IMR-90 (cell line): ENCODE measurements around the gene GOLGA3. TPM values are rescaled to one million over a fixed set of nuclear protein-coding genes. Genes with fewer than 3 reads are reported as not detected.

Experiments
- ATAC-seq: fragments of 200-7000 bp; cut with Tn5 transposase; 2 replicates; pipeline ENCODE4 v1.9.1; 2020; ENCODE audit warnings: low read depth, mild to moderate bottlenecking, moderate library complexity
- BruUV-seq: library from RNA; stranded (reverse); fragments of 400-500 nt; replicated peaks from 2 replicates; lab custom pipeline; 2021; lab: Mats Ljungman, UMichigan
- CTCF ChIA-PET: fragments of 300-600 bp; formaldehyde crosslinking; extraction: SDS; loops from one replicate; lab custom pipeline; 2021; ENCODE audit warnings: antibody characterized with exemption; lab: Yijun Ruan, JAX
- POLR2A ChIA-PET: fragments of 300-600 bp; sonication (Branson Sonifier 250); formaldehyde crosslinking; loops from one replicate; lab custom pipeline; 2022; ENCODE audit warnings: antibody characterized with exemption; ENCODE audit not compliant: unreplicated experiment; lab: Charles Lee
- DNase-seq: peaks from one replicate; pipeline ENCODE4 v3.0.0; 2013
- H2AFZ ChIP-seq: replicated peaks from 2 replicates; pipeline ENCODE3; 2013; ENCODE audit warnings: low read length, mild to moderate bottlenecking; ENCODE audit not compliant: poor library complexity
- H2AK5ac ChIP-seq: 2 replicates; pipeline ENCODE4 v1.6.1; 2013; ENCODE audit warnings: low read depth, low read length, inconsistent platforms
- H2AK9ac ChIP-seq: replicated peaks from 2 replicates; pipeline ENCODE3; 2013; ENCODE audit warnings: mild to moderate bottlenecking, low read depth, low read length, moderate library complexity; ENCODE audit not compliant: poor library complexity
- H2BK120ac ChIP-seq: 2 replicates; pipeline ENCODE4 v1.6.1; 2013; ENCODE audit warnings: low read depth, low read length, inconsistent platforms
- H2BK15ac ChIP-seq: 3 replicates; pipeline ENCODE4 v1.6.1; 2013; ENCODE audit warnings: low read depth, low read length, inconsistent platforms
- H2BK20ac ChIP-seq: 2 replicates; pipeline ENCODE4 v1.6.1; 2013; ENCODE audit warnings: low read depth, mild to moderate bottlenecking, inconsistent platforms, low read length, moderate library complexity
- H2BK5ac ChIP-seq: 2 replicates; pipeline ENCODE4 v1.6.1; 2013; ENCODE audit warnings: mild to moderate bottlenecking, low read depth, low read length, inconsistent platforms; ENCODE audit not compliant: poor library complexity, severe bottlenecking
- H3K14ac ChIP-seq: replicated peaks from 2 replicates; pipeline ENCODE4 v1.6.1; 2013; ENCODE audit warnings: low read depth, low read length, inconsistent platforms
- H3K18ac ChIP-seq: 2 replicates; pipeline ENCODE4 v1.6.1; 2013; ENCODE audit warnings: low read depth, low read length, control low read depth
- H3K23ac ChIP-seq: 2 replicates; pipeline ENCODE4 v1.6.1; 2013; ENCODE audit warnings: low read depth, low read length, inconsistent platforms
- H3K27ac ChIP-seq: 2 replicates; pipeline ENCODE4 v1.5.1; 2013; ENCODE audit warnings: mild to moderate bottlenecking, control low read depth, low read length; ENCODE audit not compliant: insufficient read depth
- H3K27me3 ChIP-seq: 2 replicates; pipeline ENCODE4 v1.6.1; 2013; ENCODE audit warnings: low read length; ENCODE audit not compliant: control insufficient read depth, insufficient read depth
- H3K36me3 ChIP-seq: 2 replicates; pipeline ENCODE4 v1.6.1; 2013; ENCODE audit warnings: low read length, mixed read lengths; ENCODE audit not compliant: control insufficient read depth, insufficient read depth
- H3K4ac ChIP-seq: 2 replicates; pipeline ENCODE4 v1.6.1; 2013; ENCODE audit warnings: low read depth, low read length, inconsistent platforms
- H3K4me1 ChIP-seq: 2 replicates; pipeline ENCODE4 v1.6.1; 2013; ENCODE audit warnings: low read length, mixed read lengths; ENCODE audit not compliant: control insufficient read depth, insufficient read depth
- H3K4me2 ChIP-seq: 2 replicates; pipeline ENCODE4 v1.6.1; 2013; ENCODE audit warnings: low read depth, mild to moderate bottlenecking, control low read depth, low read length, moderate library complexity
- H3K4me3 ChIP-seq: 2 replicates; pipeline ENCODE4 v1.5.1; 2013; ENCODE audit warnings: low read depth, mild to moderate bottlenecking, control low read depth, low read length, moderate library complexity; ENCODE audit not compliant: insufficient read depth
- H3K56ac ChIP-seq: 2 replicates; pipeline ENCODE4 v1.6.1; 2013; ENCODE audit warnings: low read length, inconsistent platforms; ENCODE audit not compliant: insufficient read depth; ENCODE audit errors: extremely low read depth
- H3K79me1 ChIP-seq, 2 experiments: 2 replicates each; pipeline ENCODE4 v1.6.1; 2013; ENCODE audit warnings: low read length in 2 of 2, inconsistent platforms in 1 of 2, low read depth in 1 of 2
- H3K9ac ChIP-seq: 2 replicates; pipeline ENCODE4 v1.6.1; 2013; ENCODE audit warnings: low read depth, low read length, control low read depth
- H3K9me1 ChIP-seq: 2 replicates; pipeline ENCODE4 v1.6.1; 2013; ENCODE audit warnings: low read length, inconsistent platforms; ENCODE audit not compliant: insufficient read depth
- H3K9me3 ChIP-seq: 2 replicates; pipeline ENCODE4 v1.6.1; 2013; ENCODE audit warnings: low read length; ENCODE audit not compliant: control insufficient read depth, insufficient read depth
- H4K20me1 ChIP-seq: 2 replicates; pipeline ENCODE4 v1.6.1; 2013; ENCODE audit warnings: low read length, inconsistent platforms; ENCODE audit not compliant: insufficient read depth
- H4K5ac ChIP-seq: 2 replicates; pipeline ENCODE4 v1.6.1; 2013; ENCODE audit warnings: mild to moderate bottlenecking, low read depth, low read length, control low read depth
- H4K8ac ChIP-seq, 2 experiments: 2 replicates each; pipeline ENCODE4 v1.6.1; 2013; ENCODE audit warnings: low read depth in 2 of 2, low read length in 2 of 2, control low read depth in 1 of 2, inconsistent platforms in 1 of 2
- H4K91ac ChIP-seq: 2 replicates; pipeline ENCODE4 v1.6.1; 2013; ENCODE audit warnings: low read depth, low read length, inconsistent platforms; ENCODE audit not compliant: insufficient read depth
- CEBPB ChIP-seq: IDR thresholded peaks from 2 replicates; pipeline ENCODE4 v1.6.1; 2012; ENCODE audit warnings: low read depth, low read length, improper control_type of control experiment
- MAFK ChIP-seq: IDR thresholded peaks from 2 replicates; pipeline ENCODE4 v1.6.1; 2012; ENCODE audit warnings: low read depth, low read length, improper control_type of control experiment
- WGBS, 2 experiments: methylation state at CpG; one replicate each; pipeline versions ENCODE4 v1.1.5 to v1.1.7; 2013; ENCODE audit warnings: missing lambda C conversion rate in 2 of 2; ENCODE audit not compliant: insufficient read length in 1 of 2; ENCODE audit errors: extremely low coverage in 2 of 2; 5-methylcytosine and 5-hydroxymethylcytosine counted together
- dilution Hi-C: fragments of 300-500 bp; cut with HindIII; formaldehyde crosslinking; loops from one replicate; pipeline ENCODE4 v1.14.3; 2018; ENCODE audit warnings: low sequenced_read_pairs; ENCODE audit not compliant: unreplicated experiment
- in situ Hi-C: fragments of 300-500 bp; cut with MboI; formaldehyde crosslinking; loops from 3 replicates; pipeline ENCODE4 v1.14.3; 2019; ENCODE audit warnings: low sequenced_read_pairs, inconsistent platforms, mixed read lengths
- intact Hi-C: fragments of 100-400 bp; cut with micrococcal nuclease; formaldehyde crosslinking; loops from 2 replicates; pipeline ENCODE4 v1.10.0; 2022
- polyA plus RNA-seq, 3 experiments: library from polyadenylated mRNA; depleted of rRNA; stranded (reverse); fragments of >200 nt; gene quantifications; 2 replicates each; pipeline ENCODE4 v1.2.3, GENCODE V29; 2012; ENCODE audit warnings: low replicate concordance in 1 of 3
- total RNA-seq: library from RNA; depleted of rRNA; stranded (reverse); fragments of >200 nt; gene quantifications from 2 replicates; pipeline ENCODE4 v1.2.3, GENCODE V29; 2012

Gene GOLGA3
- total and polyA plus RNA-seq, 2 of the 4 experiments (the other 2 are of a cell fraction), result 39.6 to 99.8 TPM

GRCh38 chr12:132866251-132866828 lies 37.7 kb upstream of the GOLGA3 start:
- in situ Hi-C loops (no loop called here), dilution Hi-C loops (no loop called here), intact Hi-C loops (no loop called here)
- Histone ChIP-seq H4K5ac (no peak overlapping the region), H2AK5ac (no peak overlapping the region), H3K4me1 (no peaks in the 10 kb centered on the region), H3K9ac (no peak overlapping the region), H4K20me1 (peaks cover 7% of the 10 kb centered on the region; the same call in 1 of the 2 replicates), H3K36me3 (peaks cover 48% of the 10 kb centered on the region), H3K9me3 (peaks cover 13% of the 10 kb centered on the region), H3K14ac (no peak overlapping the region), H4K8ac (no peak overlapping the region), H3K9me1 (no peaks in the 10 kb centered on the region), H2BK20ac (no peak overlapping the region), H3K18ac (no peak overlapping the region; the same call in 1 of the 2 replicates), H2AK9ac (peak overlapping the region; percentile 35), H4K91ac (no peak overlapping the region), H3K56ac (no peak overlapping the region), H2AFZ (no peak overlapping the region), H3K27ac (peak overlapping the region; percentile 5; the same call in 1 of the 2 replicates), H3K4me3 (no peak overlapping the region), H3K79me1 (peaks cover 19 to 39% of the 10 kb centered on the region in 2 experiments), H3K23ac (no peak overlapping the region), H3K4me2 (no peak overlapping the region), H3K4ac (no peak overlapping the region), H2BK15ac (no peak overlapping the region), H2BK5ac (peak overlapping the region; percentile 83), H3K27me3 (no peaks in the 10 kb centered on the region), H2BK120ac (no peak overlapping the region)
- ATAC-seq (no peak), DNase-seq (peak; percentile 73)
- ChIA-PET POLR2A (no interaction called here), CTCF (no interaction called here)
- WGBS, 2 experiments, result 96% methylated on average over 7 of the region's 14 CpGs; no CpG with 5 or more reads in 1 of the 2 experiments
- no TSS peak for BruUV-seq
- TF ChIP-seq MAFK (no peak), CEBPB (peak; percentile 97)
